Muscle of back (tissue), 11 donors: Measurements from ENCODE around the gene AMH. TPM values are rescaled to one million over a fixed set of nuclear protein-coding genes. Genes with fewer than 3 reads are reported as not detected.
A peak's percentile ranks its signal among the peaks of the same experiment; 100 is the strongest.

ENCODE experiments used
- DNase-seq, 3 donors: peaks; one replicate each; pipeline versions ENCODE4 v3.0.0 to v3.0.0-alpha.2; 2013
- polyA plus RNA-seq, 10 donors: library from polyadenylated mRNA; unstranded; fragments of 120-200 nt; gene quantifications; one replicate each; pipeline ENCODE4 v1.2.1, GENCODE V29; 2013; ENCODE audit not compliant: insufficient read length in 10 of 10

Gene AMH
- polyA plus RNA-seq, 10 donors = 1.4 to 6.6 (median 3.0) TPM

- DNase-seq = no peak
These were observed 33.7 kb downstream of the AMH start for GRCh38 chr19:2282862-2283237.

- no peak for DNase-seq
These were observed 34.8 kb downstream of the AMH start for GRCh38 chr19:2283835-2284507.

DNA sequence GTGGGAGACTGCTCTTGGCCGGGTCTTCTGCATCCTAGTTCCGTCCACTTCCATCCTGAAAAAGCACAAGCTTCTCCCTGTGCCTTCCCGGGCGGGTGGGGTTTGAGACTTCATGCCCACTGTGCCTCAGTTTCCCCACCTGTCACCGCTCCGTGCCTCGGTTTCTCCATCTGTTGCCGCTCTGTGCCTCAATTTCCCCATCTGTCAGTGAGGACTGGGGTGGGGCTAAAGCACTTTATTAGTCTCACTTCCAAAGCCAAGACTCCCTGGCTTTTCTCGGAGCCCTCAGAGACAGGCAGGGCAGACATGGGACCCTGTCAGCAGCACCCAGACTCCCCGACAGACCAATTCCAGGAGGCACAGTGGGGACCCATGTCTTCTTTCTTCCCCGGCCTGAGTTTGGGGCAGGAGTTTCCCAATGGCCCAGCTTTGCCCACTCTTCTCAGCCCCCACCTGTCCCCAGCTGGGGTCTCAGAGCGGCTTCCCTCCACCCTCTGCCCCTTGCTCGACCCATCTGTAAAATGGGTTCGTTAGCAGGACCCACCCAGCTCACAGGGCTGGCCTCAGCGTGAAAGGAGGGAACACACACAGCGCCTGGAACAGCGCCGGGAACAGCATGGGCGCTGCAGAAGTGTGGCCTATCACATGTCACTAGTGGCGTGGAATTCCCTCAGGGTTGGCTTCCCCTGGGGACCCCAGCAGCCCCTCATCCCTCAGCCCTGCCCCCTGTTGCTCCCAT is 37.4 kb downstream of the AMH start:
- no peak for DNase-seq

DNA sequence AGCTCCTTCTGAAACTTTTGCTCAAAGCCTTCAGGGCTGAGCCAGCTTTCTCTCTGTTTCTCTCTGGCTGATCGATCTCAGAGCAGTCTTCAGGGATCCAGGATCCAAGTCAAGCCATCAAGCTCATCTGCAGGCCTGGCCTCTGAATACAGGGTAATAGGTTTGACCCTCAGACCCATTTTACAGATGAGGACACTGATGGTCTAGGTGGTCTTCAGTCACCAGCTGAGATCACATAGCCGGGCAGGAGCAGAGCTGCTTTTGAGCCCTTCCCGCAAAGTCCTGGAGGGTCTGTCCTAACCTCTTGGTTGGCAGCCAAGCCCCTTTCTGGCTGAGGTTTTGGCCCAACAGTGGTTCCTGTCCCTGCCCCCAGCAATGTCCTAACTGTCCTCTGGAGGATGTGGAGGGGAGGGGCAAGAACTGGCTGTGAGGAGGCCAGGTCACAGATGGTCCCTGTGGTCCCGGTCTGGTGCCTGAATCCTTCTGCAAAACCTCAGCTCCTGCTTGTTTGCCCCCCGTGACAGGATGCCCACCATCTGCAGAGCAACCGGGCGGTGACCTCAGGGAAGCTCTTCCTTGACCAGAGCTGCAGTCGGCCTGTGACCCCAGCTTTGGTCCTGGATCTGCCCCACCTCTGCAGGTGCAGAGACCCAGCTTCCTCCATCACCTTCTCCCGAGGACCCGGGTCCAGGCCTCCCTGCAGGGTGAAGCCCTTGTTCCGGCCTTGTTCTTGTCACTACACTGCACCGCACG is 38.6 kb downstream of the AMH start:
- DNase-seq = no peak

DNA sequence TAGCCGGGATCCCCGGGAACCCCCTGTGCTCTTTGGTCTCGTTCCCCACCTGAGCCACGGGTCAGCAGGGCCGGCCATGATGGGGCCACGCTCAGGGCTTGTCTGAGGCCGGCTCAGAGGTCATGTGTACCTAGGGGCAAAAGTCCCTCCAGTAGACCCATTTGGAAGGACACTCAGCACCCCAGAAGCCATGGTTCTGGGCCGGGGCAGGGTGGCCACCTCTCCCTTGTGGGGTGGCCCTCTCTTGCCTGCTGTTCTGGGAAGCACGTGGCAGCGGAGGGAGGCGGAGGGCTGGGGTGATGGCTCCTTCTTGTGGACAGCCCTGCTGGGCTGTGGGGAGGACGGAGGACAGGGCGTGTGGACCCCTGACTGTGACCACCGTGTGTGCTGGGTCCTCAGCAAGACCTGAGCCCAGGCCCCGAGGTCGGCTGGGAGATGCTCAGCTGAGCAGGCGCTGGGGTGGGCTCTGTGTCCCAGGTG is 39.3 kb downstream of the AMH start:
- no peak for DNase-seq

DNA sequence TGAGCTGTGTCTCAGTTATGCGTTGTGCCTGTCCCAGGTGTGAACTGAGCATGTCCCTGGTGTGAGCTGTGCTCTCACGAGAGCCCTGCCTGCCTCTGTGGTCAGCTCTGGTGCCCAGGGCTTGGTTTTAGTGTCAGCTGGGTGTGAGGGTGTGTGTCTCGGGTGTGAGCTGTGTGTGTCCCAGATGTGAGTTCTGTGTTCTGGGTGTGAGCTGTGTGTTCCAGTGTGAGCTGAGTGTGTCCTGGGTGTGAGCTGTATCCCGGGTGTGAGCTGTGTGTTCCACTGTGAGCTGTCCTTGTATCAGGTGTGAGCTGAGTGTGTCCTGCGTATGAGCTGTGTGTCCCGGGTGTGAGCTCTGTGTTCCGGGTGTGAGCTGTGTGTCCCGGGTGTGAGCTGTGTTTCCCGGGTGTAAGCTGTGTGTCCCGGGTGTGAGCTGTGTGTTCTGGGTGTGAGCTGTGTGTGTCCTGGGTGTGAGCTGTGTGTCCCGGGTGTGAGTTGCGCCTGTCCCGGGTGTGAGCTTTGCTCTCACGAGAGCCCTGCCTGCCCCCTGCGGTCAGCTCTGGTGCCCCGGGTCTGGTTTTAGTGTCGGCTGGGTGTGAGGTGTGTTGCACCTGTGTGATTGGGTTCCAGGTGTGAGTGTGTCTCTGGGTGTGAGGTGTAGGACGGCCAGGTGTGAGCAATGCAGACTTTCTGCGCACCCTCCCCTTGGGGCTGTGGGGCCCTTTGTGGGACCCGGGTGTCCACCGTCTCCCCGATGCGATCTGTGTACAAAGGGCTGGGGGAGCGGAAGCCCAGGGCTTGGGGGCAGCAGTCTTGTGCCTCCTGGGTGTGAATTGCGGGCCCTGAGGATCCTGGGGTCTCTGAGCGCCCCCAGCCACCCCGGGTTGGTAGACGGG is 39.9 kb downstream of the AMH start:
- no peak for DNase-seq

GRCh38 chr19:2289714-2290435 is 40.8 kb downstream of the AMH start:
- DNase-seq = peak in 1 of 3 donors; percentile 53

- no peak for DNase-seq
These were observed 41.5 kb downstream of the AMH start for GRCh38 chr19:2290441-2291184.

- DNase-seq = peak in 1 of 3 donors; percentile 56
These were observed 42.1 kb downstream of the AMH start for GRCh38 chr19:2291185-2291751.

DNA sequence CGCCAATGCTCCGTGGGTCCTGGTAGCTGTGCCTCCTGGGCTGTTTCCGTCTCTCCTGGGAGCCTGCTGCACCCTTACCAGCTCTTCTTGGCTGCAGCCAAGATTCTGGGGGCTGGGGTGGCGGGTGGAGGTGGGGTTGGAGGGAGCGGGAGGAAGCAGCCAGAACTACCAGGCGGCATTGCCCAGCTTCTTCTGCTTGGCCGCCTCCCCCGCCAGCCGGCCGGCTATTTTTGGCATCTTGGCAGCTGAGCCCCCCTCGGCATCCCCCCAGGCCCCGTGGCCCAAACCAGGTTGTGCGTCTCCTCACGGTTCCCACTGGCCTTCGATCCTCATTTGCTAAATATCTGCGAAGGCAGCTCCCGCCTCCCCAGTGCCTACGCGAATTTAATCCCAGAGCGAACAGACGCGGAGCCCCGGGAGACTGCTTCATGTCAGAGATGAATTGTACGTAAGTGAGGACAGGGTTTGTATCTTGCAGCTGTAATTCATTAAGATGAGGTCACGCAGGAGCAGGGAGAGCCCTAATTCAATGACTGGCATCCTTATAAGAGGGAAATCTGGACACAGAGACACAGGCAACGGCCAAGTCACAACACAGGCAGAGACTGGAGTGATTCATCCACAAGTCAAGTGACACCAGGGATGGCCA is 45.7 kb downstream of the AMH start:
- DNase-seq = peak in 1 of 3 donors; percentile 45

DNA sequence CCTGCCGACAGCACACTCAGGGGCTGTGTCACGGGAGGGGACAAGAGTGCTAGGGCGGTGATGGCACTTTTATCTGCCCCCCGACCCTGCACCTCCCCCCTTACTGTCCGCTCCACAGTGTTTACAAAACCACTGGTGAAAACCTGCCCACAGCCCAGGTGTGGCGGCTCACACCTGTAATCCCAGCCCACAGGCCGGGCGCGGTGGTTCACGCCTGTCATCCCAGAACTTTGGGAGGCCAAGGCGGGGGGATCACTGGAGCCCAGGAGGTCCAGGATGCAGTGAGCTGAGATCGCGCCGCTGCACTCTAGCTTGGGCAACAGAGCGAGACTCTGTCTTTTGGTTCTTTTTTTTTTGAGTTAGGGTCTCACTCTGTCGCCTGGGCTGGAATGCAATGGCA is 47.0 kb downstream of the AMH start:
- DNase-seq = no peak

GRCh38 chr19:2300533-2300932 is 51.4 kb downstream of the AMH start:
- DNase-seq = no peak

Other genes starting within 250 kb of the AMH start
- gene BTBD2, start 233.6 kb upstream of the AMH start, polyA plus RNA-seq = 10 to 100 TPM; 49.9 to 89.7 (median 65.0) TPM
- gene MKNK2, start 198.1 kb upstream of the AMH start, polyA plus RNA-seq = 10 to 100 TPM; 59.6 to 92.7 (median 76.8) TPM
- gene MOB3A, start 153.0 kb upstream of the AMH start, polyA plus RNA-seq = 10 to 100 TPM; 13.5 to 19.9 (median 15.6) TPM
- gene IZUMO4, start 152.4 kb upstream of the AMH start, polyA plus RNA-seq = 1 to 10 TPM; 1.1 to 3.9 (median 1.7) TPM
- gene AP3D1, start 97.8 kb upstream of the AMH start, polyA plus RNA-seq = 10 to 100 TPM; 52.0 to 77.1 (median 62.3) TPM
- gene DOT1L, start 85.4 kb upstream of the AMH start, polyA plus RNA-seq = 10 to 100 TPM; 17.3 to 22.6 (median 20.4) TPM
- gene PLEKHJ1, start 13.0 kb upstream of the AMH start, polyA plus RNA-seq = 10 to 100 TPM; 46.6 to 83.3 (median 62.3) TPM
- 10 to 100 TPM; 48.0 to 78.1 (median 59.7) TPM for gene SF3A2, start 12.5 kb upstream of the AMH start, polyA plus RNA-seq
- 10 to 100 TPM; 46.9 to 73.3 (median 52.7) TPM for gene JSRP1, start 7.1 kb downstream of the AMH start, polyA plus RNA-seq
- gene PEAK3, start 32.9 kb downstream of the AMH start, polyA plus RNA-seq = under 1 TPM in 8 of 10 donors, not detected in 2; 0.05 to 0.24 (median 0.09) TPM
- under 1 TPM in 4 of 10 donors, not detected in 6; 0.05 to 0.27 (median 0.09) TPM for gene LINGO3, start 58.8 kb downstream of the AMH start, polyA plus RNA-seq
- 100 to 1,000 TPM in 1 of 10 donors, 10 to 100 TPM in 9; 51.1 to 113 (median 65.5) TPM for gene LSM7, start 79.3 kb downstream of the AMH start, polyA plus RNA-seq
- gene SPPL2B, start 79.4 kb downstream of the AMH start, polyA plus RNA-seq = 10 to 100 TPM; 18.7 to 52.0 (median 35.8) TPM
- under 1 TPM; 0.11 to 0.64 (median 0.17) TPM for gene TMPRSS9, start 110.9 kb downstream of the AMH start, polyA plus RNA-seq
- 100 to 1,000 TPM in 2 of 10 donors, 10 to 100 TPM in 8; 56.2 to 113 (median 73.8) TPM for gene TIMM13, start 178.3 kb downstream of the AMH start, polyA plus RNA-seq
- 100 to 1,000 TPM in 1 of 10 donors, 10 to 100 TPM in 9; 46.0 to 112 (median 63.7) TPM for gene LMNB2, start 207.6 kb downstream of the AMH start, polyA plus RNA-seq
- 10 to 100 TPM in 7 of 10 donors, 1 to 10 TPM in 3; 5.8 to 34.0 (median 10.3) TPM for gene GADD45B, start 226.8 kb downstream of the AMH start, polyA plus RNA-seq